Measurements from ENCODE around the gene RHOG. TPM values are rescaled to one million over a fixed set of nuclear protein-coding genes. Genes with fewer than 3 reads are reported as not detected.
"Not testable (repeated sequence)": the region's sequence is repeated elsewhere in the genome, so short reads cannot be mapped to it uniquely, and the experiment has no call there.

The RHOG gene
- polyA plus RNA-seq, 1 experiment: 40.3 TPM

DNA sequence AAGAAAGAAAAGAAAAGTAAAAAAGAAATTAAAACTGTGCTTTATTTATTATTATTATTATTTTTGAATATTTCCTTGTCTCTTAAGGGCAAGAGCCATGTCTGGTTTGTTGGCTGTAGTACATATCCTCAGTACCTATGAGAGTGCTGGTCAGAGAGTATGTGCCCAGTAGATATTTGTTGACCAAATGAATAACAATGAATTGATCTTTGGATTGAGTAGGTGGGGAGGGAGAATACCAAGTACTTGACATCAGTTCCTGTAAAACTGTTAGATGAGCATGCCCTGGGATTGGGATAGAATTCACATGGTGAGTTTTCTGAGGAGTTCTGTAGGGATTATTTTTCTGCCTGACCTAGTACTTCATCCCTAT is 26.1 kb upstream of the RHOG start:
- POLR2A ChIA-PET: no interaction called here
- no peaks in the 10 kb centered on the region for H3K27me3 ChIP-seq (ENCODE audit: control insufficient read depth, insufficient read depth, low read length)
- H3K27ac ChIP-seq (ENCODE audit: low read depth, low read length): no peak overlapping the region
- H3K4me3 ChIP-seq (ENCODE audit: low read depth, low read length): no peak overlapping the region
- no peaks in the 10 kb centered on the region for H3K9me3 ChIP-seq (ENCODE audit: control insufficient read depth, insufficient read depth, low read length)
- DNase-seq (ENCODE audit: low read depth, low spot score): no peak
- TF ChIP-seq, protein P1, sequence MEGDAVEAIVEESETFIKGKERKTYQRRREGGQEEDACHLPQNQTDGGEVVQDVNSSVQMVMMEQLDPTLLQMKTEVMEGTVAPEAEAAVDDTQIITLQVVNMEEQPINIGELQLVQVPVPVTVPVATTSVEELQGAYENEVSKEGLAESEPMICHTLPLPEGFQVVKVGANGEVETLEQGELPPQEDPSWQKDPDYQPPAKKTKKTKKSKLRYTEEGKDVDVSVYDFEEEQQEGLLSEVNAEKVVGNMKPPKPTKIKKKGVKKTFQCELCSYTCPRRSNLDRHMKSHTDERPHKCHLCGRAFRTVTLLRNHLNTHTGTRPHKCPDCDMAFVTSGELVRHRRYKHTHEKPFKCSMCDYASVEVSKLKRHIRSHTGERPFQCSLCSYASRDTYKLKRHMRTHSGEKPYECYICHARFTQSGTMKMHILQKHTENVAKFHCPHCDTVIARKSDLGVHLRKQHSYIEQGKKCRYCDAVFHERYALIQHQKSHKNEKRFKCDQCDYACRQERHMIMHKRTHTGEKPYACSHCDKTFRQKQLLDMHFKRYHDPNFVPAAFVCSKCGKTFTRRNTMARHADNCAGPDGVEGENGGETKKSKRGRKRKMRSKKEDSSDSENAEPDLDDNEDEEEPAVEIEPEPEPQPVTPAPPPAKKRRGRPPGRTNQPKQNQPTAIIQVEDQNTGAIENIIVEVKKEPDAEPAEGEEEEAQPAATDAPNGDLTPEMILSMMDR (IDR thresholded peaks at IDR 0.05; ENCODE audit: low read depth, low read length): no peak
- CTCF ChIA-PET: interaction anchor here (0.6 to 5.0 kb wide), 5 partner anchors 12 to 206 kb away, joined by 3 to 38 read pairs (median 15); partner anchors contain the start of gene STIM1

DNA sequence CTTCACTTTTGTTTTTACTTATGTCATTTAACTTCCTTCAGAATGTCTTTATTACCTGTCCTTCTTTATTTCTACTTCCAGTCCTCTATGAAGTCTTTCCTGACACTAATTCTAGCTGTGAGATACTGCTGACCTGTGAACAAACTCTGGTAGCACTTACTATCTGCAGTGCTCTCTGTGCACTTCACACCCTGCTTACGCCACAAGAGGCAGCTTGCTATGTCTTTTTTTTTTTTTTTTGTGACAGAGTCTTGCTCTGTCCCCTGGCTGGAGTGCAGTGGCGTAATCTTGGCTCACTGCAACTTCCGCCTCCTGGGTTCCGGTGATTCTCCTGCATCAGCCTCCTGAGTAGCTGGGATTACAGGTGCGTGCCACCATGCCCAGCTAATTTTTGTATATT is 25.4 kb upstream of the RHOG start:
- CTCF ChIA-PET: interaction anchor here (1.2 to 3.2 kb wide), 3 partner anchors 11 to 207 kb away, joined by 6 to 15 read pairs (median 8); partner anchors contain the start of gene STIM1
- POLR2A ChIA-PET: no interaction called here
- DNase-seq (ENCODE audit: low read depth, low spot score): no peak
- Histone ChIP-seq H3K27ac (ENCODE audit: low read depth, low read length) (peak overlapping the region; percentile 47), H3K9me3 (ENCODE audit: control insufficient read depth, insufficient read depth, low read length) (no peaks in the 10 kb centered on the region), H3K4me3 (ENCODE audit: low read depth, low read length) (no peak overlapping the region), H3K27me3 (ENCODE audit: control insufficient read depth, insufficient read depth, low read length) (no peaks in the 10 kb centered on the region)
- TF ChIP-seq, protein P1 (IDR thresholded peaks at IDR 0.05; ENCODE audit: low read depth, low read length): no peak

DNA sequence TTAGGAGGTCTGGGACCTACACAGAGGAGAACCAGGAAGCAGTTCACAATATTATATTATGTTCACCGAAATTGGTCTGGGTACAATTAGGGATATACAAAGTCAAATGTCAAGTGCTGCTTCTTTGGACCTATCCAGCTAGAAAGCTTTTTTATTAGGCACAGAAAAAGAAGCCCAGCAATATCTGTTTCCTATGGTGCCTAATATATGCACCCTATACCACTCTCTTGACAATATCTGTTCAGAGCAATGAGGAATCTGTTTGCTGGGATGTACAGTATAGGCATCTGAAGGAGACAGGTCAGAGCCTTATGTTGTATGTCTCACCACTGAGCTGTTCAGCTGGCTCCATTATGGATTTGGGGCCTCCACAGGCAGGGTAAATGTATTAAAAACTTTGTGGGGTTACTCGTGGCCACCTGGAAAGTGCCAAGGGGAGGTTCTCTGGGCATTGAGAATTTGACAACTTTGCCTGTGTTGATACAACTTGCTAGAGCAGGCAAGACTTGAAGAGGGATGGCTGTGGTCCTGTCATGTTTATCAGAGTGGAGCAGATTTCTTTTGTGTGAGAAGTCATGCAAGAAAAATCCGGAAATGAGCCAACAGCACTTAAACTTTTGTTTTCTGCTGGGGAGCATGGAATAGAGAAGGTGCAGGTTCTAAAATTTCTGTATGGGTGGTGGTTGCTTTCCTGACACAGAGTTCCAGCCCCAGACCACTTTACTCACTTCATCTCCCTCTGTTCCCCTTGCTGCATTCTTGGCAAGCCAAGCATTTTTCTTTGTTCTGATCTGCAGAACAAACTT is 24.8 kb upstream of the RHOG start:
- Histone ChIP-seq H3K9me3 (ENCODE audit: control insufficient read depth, insufficient read depth, low read length) (no peaks in the 10 kb centered on the region), H3K27me3 (ENCODE audit: control insufficient read depth, insufficient read depth, low read length) (no peaks in the 10 kb centered on the region), H3K4me3 (ENCODE audit: low read depth, low read length) (no peak overlapping the region), H3K27ac (ENCODE audit: low read depth, low read length) (peak overlapping the region; percentile 72)
- DNase-seq (ENCODE audit: low read depth, low spot score): peak; percentile 41
- POLR2A ChIA-PET: no interaction called here
- TF ChIP-seq, protein P1 (IDR thresholded peaks at IDR 0.05; ENCODE audit: low read depth, low read length): no peak
- CTCF ChIA-PET: interaction anchor here (1.2 to 3.2 kb wide), 5 partner anchors 11 to 207 kb away, joined by 3 to 20 read pairs (median 8); partner anchors contain the start of gene STIM1

DNA sequence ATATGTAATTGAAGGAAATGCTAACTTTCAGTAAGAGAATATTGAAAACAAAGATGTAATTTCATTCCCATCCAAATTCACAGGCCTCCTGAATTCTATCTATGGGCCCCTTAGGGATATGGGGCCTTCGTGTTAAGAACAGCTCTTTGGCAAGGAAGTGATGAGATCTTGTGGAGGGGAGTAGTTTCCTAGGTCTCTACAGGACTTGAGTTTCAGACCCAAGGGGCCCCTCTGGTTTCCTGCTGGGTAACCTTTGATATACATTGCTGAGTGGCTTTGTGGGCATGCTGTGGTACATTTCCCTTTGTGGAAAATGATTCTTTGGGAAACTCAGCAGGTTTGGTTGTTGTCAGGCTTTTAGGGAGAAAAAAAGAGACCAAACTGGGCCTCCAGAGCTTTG is 20.9 kb upstream of the RHOG start:
- Histone ChIP-seq H3K9me3 (ENCODE audit: control insufficient read depth, insufficient read depth, low read length) (no peaks in the 10 kb centered on the region), H3K4me3 (ENCODE audit: low read depth, low read length) (no peak overlapping the region), H3K27me3 (ENCODE audit: control insufficient read depth, insufficient read depth, low read length) (no peaks in the 10 kb centered on the region), H3K27ac (ENCODE audit: low read depth, low read length) (no peak overlapping the region)
- ChIA-PET POLR2A (interaction anchor here (0.7 kb wide), 1 partner anchor 114 kb away, joined by 4 read pairs; no protein-coding TSS in a partner anchor), CTCF (interaction anchor here (2.6 to 27.6 kb wide), 2 partner anchors 12 to 211 kb away, joined by 14 to 1559 read pairs; no protein-coding TSS in a partner anchor)
- DNase-seq (ENCODE audit: low read depth, low spot score): no peak
- TF ChIP-seq, protein P1 (IDR thresholded peaks at IDR 0.05; ENCODE audit: low read depth, low read length): no peak

DNA sequence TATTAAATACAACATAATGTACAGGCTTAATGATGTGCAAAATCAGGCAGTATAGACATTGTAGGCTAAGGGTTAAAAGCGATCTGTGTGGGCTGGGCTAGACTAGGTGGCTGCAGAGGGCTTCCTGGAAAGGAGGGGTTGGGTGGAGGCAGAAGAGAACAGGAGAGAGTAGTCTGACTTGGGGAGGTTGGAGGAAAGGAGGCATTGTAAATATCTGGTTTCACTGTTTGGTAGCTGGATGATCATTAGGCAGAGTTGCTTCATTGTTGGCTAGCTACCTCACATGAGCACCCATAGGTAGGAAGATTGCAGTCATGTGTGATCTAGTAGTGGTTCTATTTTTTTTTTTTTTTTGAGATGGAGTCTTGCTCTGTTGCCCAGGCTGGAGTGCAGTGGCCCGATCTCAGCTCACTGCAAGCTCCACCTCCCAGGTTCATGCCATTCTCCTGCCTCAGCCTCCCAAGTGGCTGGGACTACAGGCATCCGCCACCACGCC is 20.2 kb upstream of the RHOG start:
- not testable (repeated sequence) for H3K9me3 ChIP-seq (ENCODE audit: control insufficient read depth, insufficient read depth, low read length); H3K27ac ChIP-seq (ENCODE audit: low read depth, low read length); H3K27me3 ChIP-seq (ENCODE audit: control insufficient read depth, insufficient read depth, low read length); DNase-seq (ENCODE audit: low read depth, low spot score); H3K4me3 ChIP-seq (ENCODE audit: low read depth, low read length)
- ChIA-PET POLR2A (interaction anchor here (0.7 kb wide), 1 partner anchor 114 kb away, joined by 4 read pairs; no protein-coding TSS in a partner anchor), CTCF (interaction anchor here (0.6 to 27.6 kb wide), 3 partner anchors 12 to 701 kb away, joined by 3 to 1559 read pairs (median 14); no protein-coding TSS in a partner anchor)
